Neural cell (in vitro differentiated cells): ENCODE data around the gene SUGCT. TPM values are rescaled to one million over a fixed set of nuclear protein-coding genes. Genes with fewer than 3 reads are reported as not detected.

ENCODE experiments used
- H2AFZ ChIP-seq: fragments of 200-600, 300-800 bp; sonication (generic), shearing (Covaris generic); 2 replicates; pipeline ENCODE4 v1.6.0; 2014; ENCODE audit warnings: low read depth, mild to moderate bottlenecking, antibody characterized with exemption, low read length, moderate library complexity
- H3F3A ChIP-seq: fragments of 200-600 bp; shearing (Covaris generic); 2 replicates; pipeline ENCODE4 v1.6.1; 2016; ENCODE audit warnings: mild to moderate bottlenecking, moderate library complexity, mixed read lengths, antibody characterized with exemption, low read length; ENCODE audit not compliant: insufficient read depth, poor library complexity, severe bottlenecking
- H3K27ac ChIP-seq: fragments of 200-600, 300-800 bp; sonication (generic), shearing (Covaris generic); 2 replicates; pipeline ENCODE4 v1.5.1; 2014; ENCODE audit warnings: mild to moderate bottlenecking, low read length, moderate library complexity
- H3K27me3 ChIP-seq: fragments of 300-800, 200-600 bp; sonication (generic), shearing (Covaris generic); 2 replicates; pipeline ENCODE4 v1.6.0; 2014; ENCODE audit warnings: mild to moderate bottlenecking, low read depth, low read length, moderate library complexity; ENCODE audit not compliant: insufficient read depth
- H3K36me3 ChIP-seq: fragments of 300-800, 200-600 bp; sonication (generic), shearing (Covaris generic); 2 replicates; pipeline ENCODE4 v1.5.1; 2014; ENCODE audit warnings: mild to moderate bottlenecking, antibody characterized with exemption, low read length, moderate library complexity; ENCODE audit not compliant: insufficient read depth
- H3K4me2 ChIP-seq: fragments of 300-800, 200-600 bp; sonication (generic), shearing (Covaris generic); 2 replicates; pipeline ENCODE4 v1.6.0; 2014; ENCODE audit warnings: mild to moderate bottlenecking, low read length
- H3K4me3 ChIP-seq: fragments of 300-800, 200-600 bp; sonication (generic), shearing (Covaris generic); 2 replicates; pipeline ENCODE4 v1.5.1; 2014; ENCODE audit warnings: mild to moderate bottlenecking, low read length, moderate library complexity
- H3K79me2 ChIP-seq: fragments of 200-600 bp; shearing (Covaris generic); replicated peaks from 2 replicates; pipeline ENCODE4 v1.6.0; 2014; ENCODE audit warnings: mild to moderate bottlenecking, low read length, moderate library complexity; ENCODE audit not compliant: insufficient read depth
- H3K9ac ChIP-seq: fragments of 300-800, 200-600 bp; sonication (generic), shearing (Covaris generic); 2 replicates; pipeline ENCODE4 v1.6.1; 2016; ENCODE audit warnings: mild to moderate bottlenecking, low read length, mixed read lengths
- H3K9me2 ChIP-seq: fragments of 200-600 bp; shearing (Covaris generic); 2 replicates; pipeline ENCODE4 v1.6.1; 2016; ENCODE audit warnings: mild to moderate bottlenecking, low read length, mixed read lengths; ENCODE audit not compliant: insufficient read depth
- H3K9me3 ChIP-seq: fragments of 200-600, 300-800 bp; sonication (generic), shearing (Covaris generic); 2 replicates; pipeline ENCODE4 v1.6.1; 2016; ENCODE audit warnings: mild to moderate bottlenecking, mixed run types, low read length, moderate library complexity, mixed read lengths
- H4K20me1 ChIP-seq: fragments of 200-600 bp; shearing (Covaris generic); 2 replicates; pipeline ENCODE4 v1.6.1; 2016; ENCODE audit warnings: mild to moderate bottlenecking, mixed run types; ENCODE audit not compliant: insufficient read depth
- EP300 ChIP-seq: fragments of 450-650 bp; conservative IDR thresholded peaks from 2 replicates; pipeline ENCODE4 v1.6.1; 2014; ENCODE audit warnings: antibody characterized with exemption, mild to moderate bottlenecking, moderate library complexity; ENCODE audit not compliant: poor library complexity, severe bottlenecking
- EZH2 ChIP-seq: fragments of 200-600, 300-800 bp; shearing (Covaris generic), sonication (generic); IDR thresholded peaks from 2 replicates; pipeline ENCODE4 v1.6.1; 2014; ENCODE audit warnings: antibody characterized with exemption, low read length, borderline replicate concordance, mild to moderate bottlenecking; ENCODE audit not compliant: insufficient read depth, poor library complexity, severe bottlenecking
- MXI1 ChIP-seq: fragments of 450-650 bp; conservative IDR thresholded peaks from 2 replicates; pipeline ENCODE4 v1.6.1; 2014; ENCODE audit warnings: antibody characterized with exemption, mild to moderate bottlenecking; ENCODE audit not compliant: poor library complexity, severe bottlenecking
- POLR2AphosphoS5 ChIP-seq: IDR thresholded peaks from 2 replicates; pipeline ENCODE4 v1.6.1; 2012
- RAD21 ChIP-seq: fragments of 450-650 bp; conservative IDR thresholded peaks from 2 replicates; pipeline ENCODE4 v1.6.1; 2014; ENCODE audit warnings: antibody characterized with exemption, mild to moderate bottlenecking, moderate library complexity
- SMC3 ChIP-seq: fragments of 450-650 bp; conservative IDR thresholded peaks from 2 replicates; pipeline ENCODE4 v1.6.1; 2014; ENCODE audit warnings: antibody characterized with exemption, mild to moderate bottlenecking, moderate library complexity; ENCODE audit not compliant: poor library complexity
- TAF1 ChIP-seq: IDR thresholded peaks from 2 replicates; pipeline ENCODE4 v1.6.1; 2012; ENCODE audit warnings: low read depth
- polyA plus RNA-seq: library from polyadenylated mRNA; depleted of rRNA; stranded (reverse); fragments of >200 nt; gene quantifications from 2 replicates; pipeline ENCODE4 v1.2.3, GENCODE V29; 2014
- TF ChIP-seq, protein P1 (sequence below): fragments of 450-650 bp; IDR thresholded peaks from 2 replicates; pipeline ENCODE4 v1.5.1; 2014; ENCODE audit warnings: antibody characterized with exemption, mild to moderate bottlenecking, moderate library complexity; ENCODE audit not compliant: poor library complexity, severe bottlenecking
- TF ChIP-seq, protein P2 (sequence below): IDR thresholded peaks from 2 replicates; pipeline ENCODE4 v1.6.1; 2012; ENCODE audit warnings: borderline replicate concordance

SUGCT gene
- polyA plus RNA-seq, 1 donor from 2014 or later: not detected

DNA sequence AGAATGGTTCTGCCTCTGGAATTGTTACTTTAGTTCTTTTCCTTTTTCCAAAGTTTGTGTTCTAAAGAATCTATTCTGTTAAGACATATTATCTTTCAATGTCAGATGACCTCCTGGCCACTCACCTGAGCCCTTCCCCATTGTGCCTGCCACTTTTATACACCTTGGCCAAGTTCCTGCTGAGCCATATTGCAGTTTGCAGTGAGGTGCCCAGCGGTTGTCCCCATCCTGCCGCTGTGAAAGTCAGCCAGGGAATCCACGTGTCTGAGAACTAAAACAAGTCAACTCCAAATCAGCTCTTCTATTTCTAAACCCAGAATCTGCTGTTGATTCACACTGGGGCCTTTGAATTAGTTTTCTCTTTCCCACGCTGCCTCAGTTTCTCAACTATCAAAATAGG, 641.1 kb downstream of the SUGCT start:
- Histone ChIP-seq H3K36me3 (no peaks in the 10 kb centered on the region), H2AFZ (no peak overlapping the region), H4K20me1 (no peaks in the 10 kb centered on the region), H3K27me3 (no peaks in the 10 kb centered on the region), H3K4me3 (no peak overlapping the region), H3F3A (no peaks in the 10 kb centered on the region), H3K9me3 (no peaks in the 10 kb centered on the region), H3K79me2 (no peaks in the 10 kb centered on the region), H3K9me2 (no peaks in the 10 kb centered on the region), H3K27ac (no peak overlapping the region), H3K9ac (no peak overlapping the region), H3K4me2 (no peak overlapping the region)
- TF ChIP-seq SMC3 (no peak), TAF1 (no peak), EP300 (no peak)
- TF ChIP-seq, protein P1, sequence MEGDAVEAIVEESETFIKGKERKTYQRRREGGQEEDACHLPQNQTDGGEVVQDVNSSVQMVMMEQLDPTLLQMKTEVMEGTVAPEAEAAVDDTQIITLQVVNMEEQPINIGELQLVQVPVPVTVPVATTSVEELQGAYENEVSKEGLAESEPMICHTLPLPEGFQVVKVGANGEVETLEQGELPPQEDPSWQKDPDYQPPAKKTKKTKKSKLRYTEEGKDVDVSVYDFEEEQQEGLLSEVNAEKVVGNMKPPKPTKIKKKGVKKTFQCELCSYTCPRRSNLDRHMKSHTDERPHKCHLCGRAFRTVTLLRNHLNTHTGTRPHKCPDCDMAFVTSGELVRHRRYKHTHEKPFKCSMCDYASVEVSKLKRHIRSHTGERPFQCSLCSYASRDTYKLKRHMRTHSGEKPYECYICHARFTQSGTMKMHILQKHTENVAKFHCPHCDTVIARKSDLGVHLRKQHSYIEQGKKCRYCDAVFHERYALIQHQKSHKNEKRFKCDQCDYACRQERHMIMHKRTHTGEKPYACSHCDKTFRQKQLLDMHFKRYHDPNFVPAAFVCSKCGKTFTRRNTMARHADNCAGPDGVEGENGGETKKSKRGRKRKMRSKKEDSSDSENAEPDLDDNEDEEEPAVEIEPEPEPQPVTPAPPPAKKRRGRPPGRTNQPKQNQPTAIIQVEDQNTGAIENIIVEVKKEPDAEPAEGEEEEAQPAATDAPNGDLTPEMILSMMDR: no peak

DNA sequence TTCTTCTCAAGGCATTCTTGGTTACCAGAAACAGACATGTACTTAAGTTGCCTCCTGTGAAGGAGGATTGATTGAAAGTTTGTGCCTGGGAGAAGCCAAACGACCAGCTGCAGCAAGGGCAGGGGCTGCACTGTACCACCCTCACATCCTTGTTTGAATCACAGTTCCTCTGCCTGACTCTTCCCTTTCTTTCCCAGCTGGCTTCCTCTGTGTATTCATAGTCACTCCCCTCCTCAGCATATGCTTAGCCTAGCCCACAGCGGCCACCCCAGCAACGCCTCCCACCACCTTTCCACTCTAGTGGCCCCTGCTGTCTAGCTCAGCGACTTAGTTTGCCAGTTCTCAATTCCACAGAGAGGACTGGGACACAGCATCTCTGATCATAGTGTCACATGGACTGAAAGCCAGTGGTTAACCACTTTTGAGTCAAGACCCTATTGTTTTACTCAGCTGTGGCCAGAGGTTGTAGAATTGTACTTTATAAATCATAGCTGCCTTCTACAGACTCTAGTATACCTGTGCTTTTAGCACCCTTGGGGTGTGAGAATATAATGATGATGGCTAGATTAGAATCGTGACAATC, 643.0 kb downstream of the SUGCT start:
- no peaks in the 10 kb centered on the region for H4K20me1 ChIP-seq
- TF ChIP-seq TAF1: no peak
- TF ChIP-seq EP300: no peak
- TF ChIP-seq MXI1: no peak
- TF ChIP-seq EZH2: no peak
- TF ChIP-seq SMC3: no peak
- TF ChIP-seq, protein P1: no peak
- TF ChIP-seq, protein P2, sequence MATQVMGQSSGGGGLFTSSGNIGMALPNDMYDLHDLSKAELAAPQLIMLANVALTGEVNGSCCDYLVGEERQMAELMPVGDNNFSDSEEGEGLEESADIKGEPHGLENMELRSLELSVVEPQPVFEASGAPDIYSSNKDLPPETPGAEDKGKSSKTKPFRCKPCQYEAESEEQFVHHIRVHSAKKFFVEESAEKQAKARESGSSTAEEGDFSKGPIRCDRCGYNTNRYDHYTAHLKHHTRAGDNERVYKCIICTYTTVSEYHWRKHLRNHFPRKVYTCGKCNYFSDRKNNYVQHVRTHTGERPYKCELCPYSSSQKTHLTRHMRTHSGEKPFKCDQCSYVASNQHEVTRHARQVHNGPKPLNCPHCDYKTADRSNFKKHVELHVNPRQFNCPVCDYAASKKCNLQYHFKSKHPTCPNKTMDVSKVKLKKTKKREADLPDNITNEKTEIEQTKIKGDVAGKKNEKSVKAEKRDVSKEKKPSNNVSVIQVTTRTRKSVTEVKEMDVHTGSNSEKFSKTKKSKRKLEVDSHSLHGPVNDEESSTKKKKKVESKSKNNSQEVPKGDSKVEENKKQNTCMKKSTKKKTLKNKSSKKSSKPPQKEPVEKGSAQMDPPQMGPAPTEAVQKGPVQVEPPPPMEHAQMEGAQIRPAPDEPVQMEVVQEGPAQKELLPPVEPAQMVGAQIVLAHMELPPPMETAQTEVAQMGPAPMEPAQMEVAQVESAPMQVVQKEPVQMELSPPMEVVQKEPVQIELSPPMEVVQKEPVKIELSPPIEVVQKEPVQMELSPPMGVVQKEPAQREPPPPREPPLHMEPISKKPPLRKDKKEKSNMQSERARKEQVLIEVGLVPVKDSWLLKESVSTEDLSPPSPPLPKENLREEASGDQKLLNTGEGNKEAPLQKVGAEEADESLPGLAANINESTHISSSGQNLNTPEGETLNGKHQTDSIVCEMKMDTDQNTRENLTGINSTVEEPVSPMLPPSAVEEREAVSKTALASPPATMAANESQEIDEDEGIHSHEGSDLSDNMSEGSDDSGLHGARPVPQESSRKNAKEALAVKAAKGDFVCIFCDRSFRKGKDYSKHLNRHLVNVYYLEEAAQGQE: no peak
- no peak for TF ChIP-seq RAD21
- TF ChIP-seq POLR2AphosphoS5: no peak
- H3K9ac ChIP-seq: no peak overlapping the region
- no peak overlapping the region for H3K4me3 ChIP-seq
- H3K36me3 ChIP-seq: no peaks in the 10 kb centered on the region
- no peak overlapping the region for H2AFZ ChIP-seq
- no peaks in the 10 kb centered on the region for H3F3A ChIP-seq
- no peaks in the 10 kb centered on the region for H3K27me3 ChIP-seq
- H3K4me2 ChIP-seq: no peak overlapping the region
- no peaks in the 10 kb centered on the region for H3K9me2 ChIP-seq
- no peaks in the 10 kb centered on the region for H3K9me3 ChIP-seq
- H3K27ac ChIP-seq: no peak overlapping the region
- no peaks in the 10 kb centered on the region for H3K79me2 ChIP-seq
